K562 (cell line): ENCODE data around the gene CTTNBP2NL. TPM values are rescaled to one million over a fixed set of nuclear protein-coding genes. Genes with fewer than 3 reads are reported as not detected.

Experiments used
- ATAC-seq: fragments of 200-7000 bp; cut with Tn5 transposase; 3 replicates; pipeline ENCODE4 v1.9.1; 2020; ENCODE audit warnings: moderate library complexity
- BruUV-seq: library from RNA; stranded (reverse); fragments of 400-500 nt; replicated peaks from 2 replicates; lab custom pipeline; 2021; lab: Mats Ljungman, UMichigan
- CTCF ChIA-PET: fragments of 300-600 bp; formaldehyde crosslinking; extraction: SDS; loops from one replicate; lab custom pipeline; 2021; ENCODE audit warnings: low intra/inter-chr PET ratio; lab: Yijun Ruan, JAX
- POLR2A ChIA-PET: fragments of 300-600, 350-650 bp; sonication (Branson Sonifier 250); formaldehyde crosslinking; extraction: SDS; loops from one replicate; lab custom pipeline; 2021; ENCODE audit warnings: antibody characterized with exemption, inconsistent platforms; lab: Yijun Ruan, JAX
- DNase-seq, 4 experiments: peaks; one replicate each; pipeline versions ENCODE4 v3.0.0 to v3.0.0-alpha.2; 2011 to 2018; ENCODE audit warnings: low spot score in 3 of 4, mixed read lengths in 3 of 4; ENCODE audit errors: extremely low read depth in 1 of 4
- FAIRE-seq: peaks from 2 replicates; lab custom pipeline; 2011; peaks lifted over from hg19 to GRCh38; lab: Jason Lieb, UNC
- H2AFZ ChIP-seq: 2 replicates; pipeline ENCODE4 v1.6.0; 2011; ENCODE audit warnings: low read depth, low read length, control low read depth, inconsistent platforms
- H3K27ac ChIP-seq: fragments of 200-600 bp; 3 replicates; pipeline ENCODE4 v1.8.0; 2011; ENCODE audit warnings: low read depth, mild to moderate bottlenecking, control low read depth, inconsistent platforms, low read length, moderate library complexity, mixed read lengths; ENCODE audit errors: extremely low read depth
- H3K27me3 ChIP-seq, 2 experiments: fragments of 300-600 bp in 1 of 2; 2 replicates in 1 of 2; 3 replicates in 1 of 2; pipeline versions ENCODE4 v1.6.0 to v1.8.0; 2011; ENCODE audit warnings: inconsistent platforms in 2 of 2, low read length in 2 of 2, mild to moderate bottlenecking in 1 of 2, mixed read lengths in 1 of 2, moderate library complexity in 1 of 2; ENCODE audit not compliant: control insufficient read depth in 2 of 2, insufficient read depth in 2 of 2
- H3K36me3 ChIP-seq: fragments of 300-600 bp; 3 replicates; pipeline ENCODE4 v1.8.0; 2011; ENCODE audit warnings: mild to moderate bottlenecking, low read length, inconsistent platforms; ENCODE audit not compliant: control insufficient read depth, insufficient read depth
- H3K4me1 ChIP-seq, 2 experiments: fragments of 200-600 bp in 1 of 2; replicated peaks in 1 of 2; 2 replicates in 1 of 2; 3 replicates in 1 of 2; pipeline versions ENCODE4 v1.5.1 to v1.8.0; 2011; ENCODE audit warnings: inconsistent platforms in 2 of 2, low read length in 2 of 2, mild to moderate bottlenecking in 1 of 2, mixed read lengths in 1 of 2, moderate library complexity in 1 of 2; ENCODE audit not compliant: control insufficient read depth in 2 of 2, insufficient read depth in 2 of 2
- H3K4me2 ChIP-seq: 2 replicates; pipeline ENCODE4 v1.6.1; 2011; ENCODE audit warnings: low read length, control low read depth, inconsistent platforms, mixed read lengths; ENCODE audit not compliant: insufficient read depth
- H3K4me3 ChIP-seq: fragments of 200-600 bp; sonication (generic), shearing (Covaris generic); 2 replicates; pipeline ENCODE4 v1.5.1; 2016; ENCODE audit warnings: control low read depth, inconsistent platforms
- H3K79me2 ChIP-seq: fragments of 200-600 bp; 3 replicates; pipeline ENCODE4 v1.8.0; 2011; ENCODE audit warnings: low read length, inconsistent platforms; ENCODE audit not compliant: control insufficient read depth, insufficient read depth
- H3K9ac ChIP-seq, 2 experiments: 2 replicates each; pipeline versions ENCODE4 v1.6.0 to v1.6.1; 2011; ENCODE audit warnings: low read depth in 2 of 2, low read length in 2 of 2, control low read depth in 1 of 2, inconsistent platforms in 1 of 2, mild to moderate bottlenecking in 1 of 2, mixed read lengths in 1 of 2; ENCODE audit not compliant: insufficient read depth in 1 of 2
- H3K9me1 ChIP-seq: one replicate; pipeline ENCODE4 v1.6.0; 2011; ENCODE audit warnings: inconsistent platforms, mild to moderate bottlenecking, low read length, moderate library complexity; ENCODE audit not compliant: control insufficient read depth, insufficient read depth
- H3K9me3 ChIP-seq: replicated peaks from 2 replicates; pipeline ENCODE4 v1.5.1; 2011; ENCODE audit warnings: low read depth, low read length, inconsistent platforms; ENCODE audit not compliant: control insufficient read depth, insufficient read depth
- H4K20me1 ChIP-seq: replicated peaks from 2 replicates; pipeline ENCODE4 v1.6.1; 2011; ENCODE audit warnings: low read length, inconsistent platforms, mixed read lengths; ENCODE audit not compliant: control insufficient read depth, insufficient read depth
- BRF1 ChIP-seq: IDR thresholded peaks from 3 replicates; pipeline ENCODE4 v1.6.1; 2011; ENCODE audit warnings: borderline replicate concordance, mild to moderate bottlenecking; ENCODE audit not compliant: insufficient read length; ENCODE audit errors: extremely low read depth
- EWSR1 ChIP-seq: fragments of 450-650 bp; IDR thresholded peaks from 2 replicates; pipeline ENCODE4 v1.6.1; 2018; ENCODE audit warnings: borderline replicate concordance, mild to moderate bottlenecking, low read depth, moderate library complexity; ENCODE audit not compliant: partially characterized antibody
- FUS ChIP-seq: fragments of 200-400 bp; formaldehyde crosslinking; optimal IDR thresholded peaks from 2 replicates; pipeline ENCODE3; 2017; ENCODE audit warnings: low read depth, low read length
- KDM5B ChIP-seq: fragments of 200-600 bp; sonication (generic); IDR thresholded peaks from 2 replicates; pipeline ENCODE4 v1.6.1; 2012; ENCODE audit warnings: low read depth, mild to moderate bottlenecking, moderate library complexity, low read length, control low read depth, inconsistent platforms; ENCODE audit not compliant: insufficient replicate concordance
- NONO ChIP-seq, 2 experiments: fragments of 200-400 bp in 1 of 2; fragments of 450-650 bp in 1 of 2; formaldehyde crosslinking in 1 of 2; IDR thresholded peaks; 2 replicates each; pipeline ENCODE4 v1.6.1; 2017; ENCODE audit warnings: low read depth in 2 of 2, mild to moderate bottlenecking in 2 of 2, moderate library complexity in 2 of 2, low read length in 1 of 2
- POLR3G ChIP-seq: IDR thresholded peaks from 2 replicates; pipeline ENCODE4 v1.6.1; 2011; ENCODE audit not compliant: insufficient read length, insufficient replicate concordance; ENCODE audit errors: extremely low read depth
- RCOR1 ChIP-seq, 2 experiments: IDR thresholded peaks; 2 replicates each; pipeline ENCODE4 v1.6.1; 2012; ENCODE audit warnings: low read depth in 2 of 2, low read length in 2 of 2, borderline replicate concordance in 1 of 2, improper control_type of control experiment in 1 of 2
- SP1 ChIP-seq: sonication (generic); formaldehyde crosslinking; IDR thresholded peaks from 2 replicates; pipeline ENCODE4 v1.8.1; 2022; ENCODE audit warnings: mild to moderate bottlenecking, missing genetic modification reagents
- ZNF217 ChIP-seq: sonication (generic); formaldehyde crosslinking; IDR thresholded peaks from 2 replicates; pipeline ENCODE4 v1.8.0; 2022; ENCODE audit warnings: mild to moderate bottlenecking, missing genetic modification reagents
- ZNF561 ChIP-seq: fragments of 450-650 bp; formaldehyde crosslinking; conservative IDR thresholded peaks from 2 replicates; pipeline ENCODE4 v1.4.0; 2020; ENCODE audit warnings: mild to moderate bottlenecking, moderate library complexity
- ZNF668 ChIP-seq: fragments of 250-450 bp; sonication (Bioruptor Pico); IDR thresholded peaks from 2 replicates; pipeline ENCODE4 v1.8.0; 2022; ENCODE audit warnings: mild to moderate bottlenecking, inconsistent platforms
- in situ Hi-C: fragments of 300-500 bp; cut with MboI; formaldehyde crosslinking; loops from 4 replicates; pipeline ENCODE4 v1.15.0; 2018; ENCODE audit warnings: inconsistent platforms, mixed read lengths
- intact Hi-C: fragments of 100-400 bp; cut with micrococcal nuclease; formaldehyde crosslinking; loops from 2 replicates; pipeline ENCODE4 v1.14.2; 2022
- polyA plus RNA-seq, 8 experiments: library from polyadenylated mRNA; depleted of rRNA in 4 of 8; stranded (reverse) in 5 of 8; unstranded in 3 of 8; fragments of >200 nt; fragmentation: Nextera tagmentation in 2 of 8; fragmentation: Illumina TruSeq in 1 of 8; extraction: Ambion mirVana in 2 of 8; extraction: Trizol in 1 of 8; gene quantifications; 2 replicates each; pipeline versions ENCODE4 v1.2.1 to v1.2.3, GENCODE V29; 2011 to 2014; ENCODE audit warnings: inconsistent platforms in 1 of 8, missing spikeins in 1 of 8
- total RNA-seq, 7 experiments: library from RNA; depleted of rRNA in 6 of 7; stranded (reverse); fragments of >200 nt in 6 of 7; fragmentation: Illumina TruSeq in 2 of 7; extraction: Trizol in 2 of 7; gene quantifications; 2 replicates each; pipeline versions ENCODE4 v1.2.1 to v1.2.3, GENCODE V29; 2011 to 2021; ENCODE audit warnings: low replicate concordance in 1 of 7
- TF ChIP-seq, protein P1 (sequence below): fragments of 250-450 bp; sonication (Bioruptor Pico); IDR thresholded peaks from 2 replicates; pipeline ENCODE4 v1.4.0; 2020; ENCODE audit warnings: mild to moderate bottlenecking, moderate library complexity
- TF ChIP-seq, protein P2 (sequence below): fragments of 450-650 bp; formaldehyde crosslinking; IDR thresholded peaks from 2 replicates; pipeline ENCODE4 v1.4.0; 2022; ENCODE audit warnings: missing genetic modification characterization

CTTNBP2NL gene
- total and polyA plus RNA-seq, 9 of the 15 experiments (the other 6 are each of a cell fraction or from before 2014, with no cell fraction given) = 0.27 to 1.4 (median 0.62) TPM

DNA sequence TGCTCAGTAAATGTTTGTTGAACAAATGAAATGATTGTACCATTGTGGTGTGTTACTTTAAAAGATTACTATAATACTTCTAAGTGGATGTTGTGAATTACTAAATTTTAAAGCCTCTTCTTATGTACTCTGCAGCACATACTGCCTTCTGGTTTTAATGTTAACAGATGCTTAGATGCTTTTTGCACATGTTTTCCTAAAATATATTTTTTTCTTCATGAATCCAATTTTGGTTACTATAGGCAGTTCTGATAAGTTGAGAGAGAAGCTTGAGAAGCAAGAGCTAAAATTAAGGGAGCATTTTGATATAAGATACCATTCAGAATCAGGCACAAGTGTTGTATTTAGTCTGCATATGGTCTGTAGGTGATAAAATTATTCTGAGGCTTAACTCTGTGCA, 21.3 kb downstream of the CTTNBP2NL start:
- no TSS peak for BruUV-seq
- intact Hi-C loops = no loop called here
- in situ Hi-C loops = no loop called here
- FAIRE-seq (no peak), DNase-seq (no peak), ATAC-seq (no peak)
- ChIA-PET POLR2A (no interaction called here), CTCF (no interaction called here)
- Histone ChIP-seq H3K9me3 (no peaks in the 10 kb centered on the region), H3K27ac (no peak overlapping the region), H3K9me1 (no peaks in the 10 kb centered on the region), H3K4me1 (no peaks in the 10 kb centered on the region), H3K9ac (no peak overlapping the region), H3K36me3 (no peaks in the 10 kb centered on the region), H3K79me2 (no peaks in the 10 kb centered on the region), H2AFZ (no peak overlapping the region), H3K4me2 (no peak overlapping the region), H3K27me3 (peaks cover 0 to 3% of the 10 kb centered on the region in 2 experiments; a peak in 1 of 5 replicates), H4K20me1 (no peaks in the 10 kb centered on the region), H3K4me3 (no peak overlapping the region)
- TF ChIP-seq ZNF217 (CRISPR knock-in tag) (no peak), SP1 (no peak), FUS (no peak), NONO (IDR thresholded peaks at IDR 0.05; ENCODE audit: low read depth in 2 of 2, low read length in 1 of 2) (no peak), RCOR1 (IDR thresholded peaks at IDR 0.05; ENCODE audit: borderline replicate concordance in 1 of 2, low read depth in 2 of 2, low read length in 2 of 2) (no peak), ZNF668 (CRISPR knock-in tag) (no peak), ZNF561 (CRISPR knock-in tag) (no peak), POLR3G (no peak), KDM5B (no peak), EWSR1 (no peak), BRF1 (no peak)
- TF ChIP-seq, protein P1, sequence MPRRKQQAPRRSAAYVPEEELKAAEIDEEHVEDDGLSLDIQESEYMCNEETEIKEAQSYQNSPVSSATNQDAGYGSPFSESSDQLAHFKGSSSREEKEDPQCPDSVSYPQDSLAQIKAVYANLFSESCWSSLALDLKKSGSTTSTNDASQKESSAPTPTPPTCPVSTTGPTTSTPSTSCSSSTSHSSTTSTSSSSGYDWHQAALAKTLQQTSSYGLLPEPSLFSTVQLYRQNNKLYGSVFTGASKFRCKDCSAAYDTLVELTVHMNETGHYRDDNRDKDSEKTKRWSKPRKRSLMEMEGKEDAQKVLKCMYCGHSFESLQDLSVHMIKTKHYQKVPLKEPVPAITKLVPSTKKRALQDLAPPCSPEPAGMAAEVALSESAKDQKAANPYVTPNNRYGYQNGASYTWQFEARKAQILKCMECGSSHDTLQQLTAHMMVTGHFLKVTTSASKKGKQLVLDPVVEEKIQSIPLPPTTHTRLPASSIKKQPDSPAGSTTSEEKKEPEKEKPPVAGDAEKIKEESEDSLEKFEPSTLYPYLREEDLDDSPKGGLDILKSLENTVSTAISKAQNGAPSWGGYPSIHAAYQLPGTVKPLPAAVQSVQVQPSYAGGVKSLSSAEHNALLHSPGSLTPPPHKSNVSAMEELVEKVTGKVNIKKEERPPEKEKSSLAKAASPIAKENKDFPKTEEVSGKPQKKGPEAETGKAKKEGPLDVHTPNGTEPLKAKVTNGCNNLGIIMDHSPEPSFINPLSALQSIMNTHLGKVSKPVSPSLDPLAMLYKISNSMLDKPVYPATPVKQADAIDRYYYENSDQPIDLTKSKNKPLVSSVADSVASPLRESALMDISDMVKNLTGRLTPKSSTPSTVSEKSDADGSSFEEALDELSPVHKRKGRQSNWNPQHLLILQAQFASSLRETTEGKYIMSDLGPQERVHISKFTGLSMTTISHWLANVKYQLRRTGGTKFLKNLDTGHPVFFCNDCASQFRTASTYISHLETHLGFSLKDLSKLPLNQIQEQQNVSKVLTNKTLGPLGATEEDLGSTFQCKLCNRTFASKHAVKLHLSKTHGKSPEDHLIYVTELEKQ (CRISPR knock-in tag) = no peak
- TF ChIP-seq, protein P2, sequence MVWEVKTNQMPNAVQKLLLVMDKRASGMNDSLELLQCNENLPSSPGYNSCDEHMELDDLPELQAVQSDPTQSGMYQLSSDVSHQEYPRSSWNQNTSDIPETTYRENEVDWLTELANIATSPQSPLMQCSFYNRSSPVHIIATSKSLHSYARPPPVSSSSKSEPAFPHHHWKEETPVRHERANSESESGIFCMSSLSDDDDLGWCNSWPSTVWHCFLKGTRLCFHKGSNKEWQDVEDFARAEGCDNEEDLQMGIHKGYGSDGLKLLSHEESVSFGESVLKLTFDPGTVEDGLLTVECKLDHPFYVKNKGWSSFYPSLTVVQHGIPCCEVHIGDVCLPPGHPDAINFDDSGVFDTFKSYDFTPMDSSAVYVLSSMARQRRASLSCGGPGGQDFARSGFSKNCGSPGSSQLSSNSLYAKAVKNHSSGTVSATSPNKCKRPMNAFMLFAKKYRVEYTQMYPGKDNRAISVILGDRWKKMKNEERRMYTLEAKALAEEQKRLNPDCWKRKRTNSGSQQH (CRISPR knock-in tag) = no peak
